H9 (cell line): ENCODE results near the gene PTPRQ. TPM values are rescaled to one million over a fixed set of nuclear protein-coding genes. Genes with fewer than 3 reads are reported as not detected.

Experiments used
- DNase-seq: peaks from one replicate; pipeline ENCODE4 v3.0.0-alpha.2; 2017
- H2AFZ ChIP-seq: one replicate; pipeline ENCODE4 v1.6.1; 2013; ENCODE audit warnings: mild to moderate bottlenecking, low read length, control low read depth, moderate library complexity
- H2AK5ac ChIP-seq: 2 replicates; pipeline ENCODE4 v1.6.1; 2013; ENCODE audit warnings: low read length, control low read depth, mixed read lengths; ENCODE audit not compliant: insufficient read length
- H2BK120ac ChIP-seq: one replicate; pipeline ENCODE4 v1.6.1; 2013; ENCODE audit warnings: low read depth, mild to moderate bottlenecking, low read length, control low read depth, inconsistent platforms; ENCODE audit not compliant: poor library complexity, severe bottlenecking
- H2BK12ac ChIP-seq: 2 replicates; pipeline ENCODE4 v1.6.1; 2013; ENCODE audit warnings: low read length, control low read depth, mixed read lengths, low read depth; ENCODE audit not compliant: insufficient read length
- H2BK15ac ChIP-seq: 2 replicates; pipeline ENCODE4 v1.6.1; 2013; ENCODE audit warnings: low read depth, low read length, control low read depth
- H2BK20ac ChIP-seq: one replicate; pipeline ENCODE4 v1.6.1; 2013; ENCODE audit warnings: low read depth, mild to moderate bottlenecking, low read length, control low read depth, inconsistent platforms; ENCODE audit not compliant: poor library complexity, severe bottlenecking
- H2BK5ac ChIP-seq: 2 replicates; pipeline ENCODE4 v1.6.1; 2013; ENCODE audit warnings: low read length, control low read depth, mixed read lengths; ENCODE audit not compliant: insufficient read length
- H3K14ac ChIP-seq: 2 replicates; pipeline ENCODE4 v1.6.1; 2013; ENCODE audit warnings: low read length, control low read depth; ENCODE audit not compliant: insufficient read depth
- H3K18ac ChIP-seq: 2 replicates; pipeline ENCODE4 v1.6.1; 2013; ENCODE audit warnings: low read depth, mild to moderate bottlenecking, mixed read lengths, low read length, control low read depth; ENCODE audit not compliant: insufficient read length
- H3K23ac ChIP-seq: 2 replicates; pipeline ENCODE4 v1.6.1; 2013; ENCODE audit warnings: low read length, control low read depth, mixed read lengths, low read depth; ENCODE audit not compliant: insufficient read length
- H3K23me2 ChIP-seq: 2 replicates; pipeline ENCODE4 v1.6.1; 2013; ENCODE audit warnings: low read depth, mild to moderate bottlenecking, mixed read lengths, low read length, control low read depth; ENCODE audit not compliant: insufficient read length, poor library complexity, severe bottlenecking
- H3K27ac ChIP-seq: 2 replicates; pipeline ENCODE4 v1.5.1; 2013; ENCODE audit warnings: low read length, control low read depth, mixed read lengths, low read depth; ENCODE audit not compliant: insufficient read length
- H3K27me3 ChIP-seq: 2 replicates; pipeline ENCODE4 v1.6.1; 2013; ENCODE audit warnings: low read length, control low read depth, inconsistent platforms; ENCODE audit not compliant: insufficient read depth
- H3K4ac ChIP-seq: 2 replicates; pipeline ENCODE4 v1.6.1; 2013; ENCODE audit warnings: low read depth, mild to moderate bottlenecking, control low read depth, inconsistent platforms, low read length, moderate library complexity
- H3K4me1 ChIP-seq: 2 replicates; pipeline ENCODE4 v1.6.1; 2013; ENCODE audit warnings: low read length, control low read depth, inconsistent platforms; ENCODE audit not compliant: insufficient read depth
- H3K4me2 ChIP-seq: 2 replicates; pipeline ENCODE4 v1.6.1; 2013; ENCODE audit warnings: low read length, control low read depth, mixed read lengths; ENCODE audit not compliant: insufficient read length, insufficient read depth
- H3K56ac ChIP-seq: 2 replicates; pipeline ENCODE4 v1.6.1; 2013; ENCODE audit warnings: low read depth, mild to moderate bottlenecking, mixed read lengths, low read length, control low read depth; ENCODE audit not compliant: insufficient read length
- H3K79me1 ChIP-seq: 2 replicates; pipeline ENCODE4 v1.6.1; 2013; ENCODE audit warnings: low read depth, mild to moderate bottlenecking, moderate library complexity, low read length, control low read depth, inconsistent platforms; ENCODE audit not compliant: insufficient read depth, poor library complexity, severe bottlenecking
- H3K79me2 ChIP-seq: 2 replicates; pipeline ENCODE4 v1.6.1; 2013; ENCODE audit warnings: low read length, control low read depth, inconsistent platforms; ENCODE audit not compliant: insufficient read depth
- H3K9ac ChIP-seq: 2 replicates; pipeline ENCODE4 v1.6.1; 2013; ENCODE audit warnings: low read length, control low read depth, mixed read lengths; ENCODE audit not compliant: insufficient read length; ENCODE audit errors: extremely low read depth
- H3K9me3 ChIP-seq: one replicate; pipeline ENCODE4 v1.6.1; 2013; ENCODE audit warnings: low read depth, low read length, inconsistent platforms; ENCODE audit not compliant: control insufficient read depth
- H3T11ph ChIP-seq: one replicate; pipeline ENCODE4 v1.6.1; 2013; ENCODE audit warnings: mild to moderate bottlenecking, low read length, control low read depth, inconsistent platforms
- H4K20me1 ChIP-seq: one replicate; pipeline ENCODE4 v1.6.1; 2013; ENCODE audit not compliant: control insufficient read depth, insufficient read length, insufficient read depth
- H4K5ac ChIP-seq: 2 replicates; pipeline ENCODE4 v1.6.1; 2013; ENCODE audit warnings: low read depth, mild to moderate bottlenecking, mixed read lengths, low read length, control low read depth; ENCODE audit not compliant: insufficient read length
- H4K8ac ChIP-seq: replicated peaks from 2 replicates; pipeline ENCODE4 v1.6.1; 2013; ENCODE audit warnings: low read length, control low read depth, mixed read lengths, low read depth; ENCODE audit not compliant: insufficient read length
- H4K91ac ChIP-seq: 2 replicates; pipeline ENCODE4 v1.6.1; 2013; ENCODE audit warnings: low read depth, mild to moderate bottlenecking, moderate library complexity, mixed read lengths, low read length, control low read depth; ENCODE audit not compliant: insufficient read length
- H3K27ac Mint-ChIP-seq, 3 experiments: 2 replicates in 2 of 3; 3 replicates in 1 of 3; pipeline ENCODE4 v1.8.0; 2020 to 2021; ENCODE audit warnings: mixed read lengths in 3 of 3, mild to moderate bottlenecking in 1 of 3, moderate library complexity in 1 of 3
- H3K27me3 Mint-ChIP-seq: 2 replicates; pipeline ENCODE4 v1.8.0; 2021; ENCODE audit warnings: low read depth, mild to moderate bottlenecking, moderate library complexity, mixed read lengths
- H3K36me3 Mint-ChIP-seq, 3 experiments: 2 replicates in 2 of 3; 3 replicates in 1 of 3; pipeline ENCODE4 v1.8.0; 2020 to 2021; ENCODE audit warnings: low read depth in 3 of 3, mixed read lengths in 3 of 3; ENCODE audit not compliant: insufficient read depth in 1 of 3
- H3K4me1 Mint-ChIP-seq, 2 experiments: 2 replicates each; pipeline ENCODE4 v1.8.0; 2020; ENCODE audit warnings: mixed read lengths in 2 of 2
- H3K4me3 Mint-ChIP-seq, 2 experiments: 2 replicates in 1 of 2; 3 replicates in 1 of 2; pipeline ENCODE4 v1.8.0; 2020 to 2021; ENCODE audit warnings: mild to moderate bottlenecking in 2 of 2, mixed read lengths in 2 of 2, moderate library complexity in 1 of 2
- H3K9me3 Mint-ChIP-seq, 2 experiments: 2 replicates in 1 of 2; 3 replicates in 1 of 2; pipeline ENCODE4 v1.8.0; 2020; ENCODE audit warnings: mild to moderate bottlenecking in 2 of 2, mixed read lengths in 2 of 2, moderate library complexity in 1 of 2
- WGBS: extraction: QIAGEN DNeasy Blood & Tissue Kit; methylation state at CpG from one replicate; pipeline ENCODE4 v1.1.7; 2013; ENCODE audit warnings: missing lambda C conversion rate, low lambda C conversion rate, mixed read lengths; ENCODE audit not compliant: insufficient read length; ENCODE audit errors: extremely low coverage; 5-methylcytosine and 5-hydroxymethylcytosine counted together
- total RNA-seq: library from RNA; stranded (reverse); gene quantifications from 2 replicates; pipeline ENCODE4 v1.2.1, GENCODE V29; 2021
- TF ChIP-seq, protein P1 (sequence below): fragments of 200-600 bp; sonication (generic); conservative IDR thresholded peaks from 3 replicates; pipeline ENCODE4 v1.8.0; 2021; ENCODE audit warnings: antibody characterized with exemption, mild to moderate bottlenecking

PTPRQ gene
- total RNA-seq, 1 experiment from 2014 or later: not detected

DNA sequence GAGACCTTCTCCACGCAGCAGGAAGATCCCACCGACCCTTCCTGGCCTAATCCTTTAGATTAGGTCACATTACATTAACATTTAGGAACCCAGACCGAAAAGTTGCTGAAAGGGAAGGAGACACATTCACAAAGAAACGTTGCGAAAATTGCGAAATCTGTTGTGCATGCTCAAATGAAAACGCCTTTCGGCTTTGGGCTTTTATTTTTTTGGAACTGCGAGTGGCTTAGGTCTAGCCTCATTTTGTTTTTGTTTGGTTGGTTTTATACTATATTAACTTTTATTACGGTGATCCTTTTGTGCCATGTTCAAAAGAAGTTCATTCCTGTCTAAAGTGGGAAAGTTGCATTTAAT, 264.9 kb downstream of the PTPRQ start:
- peaks cover 3% of the 10 kb centered on the region; the same call in 1 of the 2 replicates for H3K4me1 ChIP-seq
- H3K14ac ChIP-seq: no peak overlapping the region
- peak overlapping the region; percentile 94 for H3K4me2 ChIP-seq
- Mint-ChIP-seq H3K4me1 (peaks cover 51 to 55% of the 10 kb centered on the region in 2 experiments), H3K9me3 (no peaks in the 10 kb centered on the region; a peak in 1 of 5 replicates), H3K36me3 (no peaks in the 10 kb centered on the region), H3K4me3 (peak overlapping the region; percentile 62 to 81), H3K27ac (0 out of 7 replicates have a peak overlapping the region, but pooled peaks of 1 of the 3 experiments have one; percentile 24), H3K27me3 (peaks cover 95% of the 10 kb centered on the region)
- no peak overlapping the region for H2BK5ac ChIP-seq
- TF ChIP-seq, protein P1, sequence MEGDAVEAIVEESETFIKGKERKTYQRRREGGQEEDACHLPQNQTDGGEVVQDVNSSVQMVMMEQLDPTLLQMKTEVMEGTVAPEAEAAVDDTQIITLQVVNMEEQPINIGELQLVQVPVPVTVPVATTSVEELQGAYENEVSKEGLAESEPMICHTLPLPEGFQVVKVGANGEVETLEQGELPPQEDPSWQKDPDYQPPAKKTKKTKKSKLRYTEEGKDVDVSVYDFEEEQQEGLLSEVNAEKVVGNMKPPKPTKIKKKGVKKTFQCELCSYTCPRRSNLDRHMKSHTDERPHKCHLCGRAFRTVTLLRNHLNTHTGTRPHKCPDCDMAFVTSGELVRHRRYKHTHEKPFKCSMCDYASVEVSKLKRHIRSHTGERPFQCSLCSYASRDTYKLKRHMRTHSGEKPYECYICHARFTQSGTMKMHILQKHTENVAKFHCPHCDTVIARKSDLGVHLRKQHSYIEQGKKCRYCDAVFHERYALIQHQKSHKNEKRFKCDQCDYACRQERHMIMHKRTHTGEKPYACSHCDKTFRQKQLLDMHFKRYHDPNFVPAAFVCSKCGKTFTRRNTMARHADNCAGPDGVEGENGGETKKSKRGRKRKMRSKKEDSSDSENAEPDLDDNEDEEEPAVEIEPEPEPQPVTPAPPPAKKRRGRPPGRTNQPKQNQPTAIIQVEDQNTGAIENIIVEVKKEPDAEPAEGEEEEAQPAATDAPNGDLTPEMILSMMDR: no peak
- H4K8ac ChIP-seq: no peak overlapping the region
- H2BK120ac ChIP-seq: no peak overlapping the region
- no peak overlapping the region for H2BK12ac ChIP-seq
- no peak overlapping the region for H3K27ac ChIP-seq
- no CpG with 5 or more reads among the region's 10 CpGs for WGBS
- H3K9ac ChIP-seq: no peak overlapping the region
- H2AFZ ChIP-seq: no peak overlapping the region
- H3K23ac ChIP-seq: no peak overlapping the region
- H3K4ac ChIP-seq: no peak overlapping the region
- no peaks in the 10 kb centered on the region for H3K79me2 ChIP-seq
- H4K91ac ChIP-seq: no peak overlapping the region
- no peak overlapping the region for H3K18ac ChIP-seq
- H3K79me1 ChIP-seq: no peaks in the 10 kb centered on the region
- H3K9me3 ChIP-seq: no peaks in the 10 kb centered on the region
- H2AK5ac ChIP-seq: no peak overlapping the region
- H3K56ac ChIP-seq: no peak overlapping the region
- H3K23me2 ChIP-seq: peaks cover 21% of the 10 kb centered on the region
- H3T11ph ChIP-seq: no peak overlapping the region
- DNase-seq: no peak
- H2BK20ac ChIP-seq: no peak overlapping the region
- H2BK15ac ChIP-seq: no peak overlapping the region
- H3K27me3 ChIP-seq: peaks cover 60% of the 10 kb centered on the region
- no peak overlapping the region for H4K5ac ChIP-seq
- H4K20me1 ChIP-seq: no peaks in the 10 kb centered on the region
